ENCODE results near the gene ADAMTS17. TPM values are rescaled to one million over a fixed set of nuclear protein-coding genes. Genes with fewer than 3 reads are reported as not detected.

Gene ADAMTS17
- total RNA-seq, 1 donor from 2014 or later = 1.5 TPM

- no peaks in the 10 kb centered on the region for H3K36me3 Mint-ChIP-seq
- no peak overlapping the region for H3K4me2 ChIP-seq
- H3K4me3 ChIP-seq = no peak overlapping the region
- no peaks in the 10 kb centered on the region for H4K20me1 ChIP-seq (ENCODE audit: low read depth)
- H3K4me1 Mint-ChIP-seq = peaks cover 9% of the 10 kb centered on the region
- no peak for TF ChIP-seq EZH2phosphoT487 (IDR thresholded peaks at IDR 0.05)
- no peak for TF ChIP-seq EZH2 (IDR thresholded peaks at IDR 0.05)
- TF ChIP-seq CTCF (IDR thresholded peaks at IDR 0.05) = no peak
- no peak overlapping the region for H3K27ac ChIP-seq
- no peak overlapping the region for H3K27ac Mint-ChIP-seq
- no peak overlapping the region for H2AFZ ChIP-seq (replicated peaks)
- no peak overlapping the region for H3K4me3 Mint-ChIP-seq
- no peaks in the 10 kb centered on the region for H3K27me3 ChIP-seq
- H3K36me3 ChIP-seq = no peaks in the 10 kb centered on the region
- peaks cover 8% of the 10 kb centered on the region for H3K4me1 ChIP-seq
- no peak for DNase-seq (ENCODE audit: low spot score)
- no peak overlapping the region for H3K9ac ChIP-seq
- no peaks in the 10 kb centered on the region for H3F3A ChIP-seq (ENCODE audit: low read depth)
- no peaks in the 10 kb centered on the region for H3K79me2 ChIP-seq (ENCODE audit: low read depth)
- peaks cover 4% of the 10 kb centered on the region for H3K9me3 Mint-ChIP-seq
- peaks cover 2% of the 10 kb centered on the region for H3K27me3 Mint-ChIP-seq (ENCODE audit: insufficient read depth, low read depth)
- no peaks in the 10 kb centered on the region for H3K9me3 ChIP-seq (ENCODE audit: low read depth)
Measured at GRCh38 chr15:100081454-100081853, 260.3 kb downstream of the ADAMTS17 start.

GRCh38 chr15:100078511-100079220 is 263.1 kb downstream of the ADAMTS17 start:
- H3K27ac ChIP-seq = no peak overlapping the region
- H3F3A ChIP-seq (ENCODE audit: low read depth) = no peaks in the 10 kb centered on the region
- Mint-ChIP-seq H3K27me3 (ENCODE audit: insufficient read depth, low read depth) (peaks cover 2% of the 10 kb centered on the region), H3K27ac (no peak overlapping the region), H3K4me3 (no peak overlapping the region), H3K9me3 (peaks cover 2% of the 10 kb centered on the region), H3K4me1 (peaks cover 9% of the 10 kb centered on the region), H3K36me3 (no peaks in the 10 kb centered on the region)
- no peaks in the 10 kb centered on the region for H3K27me3 ChIP-seq
- no peaks in the 10 kb centered on the region for H3K79me2 ChIP-seq (ENCODE audit: low read depth)
- no peaks in the 10 kb centered on the region for H3K36me3 ChIP-seq
- no peaks in the 10 kb centered on the region for H4K20me1 ChIP-seq (ENCODE audit: low read depth)
- H3K9me3 ChIP-seq (ENCODE audit: low read depth) = no peaks in the 10 kb centered on the region
- DNase-seq (ENCODE audit: low spot score) = no peak
- H3K4me1 ChIP-seq = peaks cover 8% of the 10 kb centered on the region
- H3K4me2 ChIP-seq = no peak overlapping the region
- no peak for TF ChIP-seq CTCF (IDR thresholded peaks at IDR 0.05)
- no peak for TF ChIP-seq EZH2 (IDR thresholded peaks at IDR 0.05)
- no peak for TF ChIP-seq EZH2phosphoT487 (IDR thresholded peaks at IDR 0.05)
- no peak overlapping the region for H3K4me3 ChIP-seq
- H3K9ac ChIP-seq = no peak overlapping the region
- no peak overlapping the region for H2AFZ ChIP-seq (replicated peaks)

GRCh38 chr15:100075229-100075628 is 266.5 kb downstream of the ADAMTS17 start:
- H3K4me1 ChIP-seq = no peaks in the 10 kb centered on the region
- DNase-seq (ENCODE audit: low spot score) = no peak
- no peak overlapping the region for H3K9ac ChIP-seq
- no peaks in the 10 kb centered on the region for H3K9me3 ChIP-seq (ENCODE audit: low read depth)
- TF ChIP-seq CTCF (IDR thresholded peaks at IDR 0.05) (no peak), EZH2 (IDR thresholded peaks at IDR 0.05) (no peak), EZH2phosphoT487 (IDR thresholded peaks at IDR 0.05) (no peak)
- no peak overlapping the region for H3K27ac ChIP-seq
- no peaks in the 10 kb centered on the region for H3K36me3 Mint-ChIP-seq
- H3K27ac Mint-ChIP-seq = no peak overlapping the region
- H3K4me2 ChIP-seq = no peak overlapping the region
- H3K9me3 Mint-ChIP-seq = peaks cover 2% of the 10 kb centered on the region
- H3K79me2 ChIP-seq (ENCODE audit: low read depth) = no peaks in the 10 kb centered on the region
- no peaks in the 10 kb centered on the region for H3K36me3 ChIP-seq
- no peak overlapping the region for H3K4me3 ChIP-seq
- H4K20me1 ChIP-seq (ENCODE audit: low read depth) = no peaks in the 10 kb centered on the region
- H3K4me1 Mint-ChIP-seq = no peaks in the 10 kb centered on the region
- H3F3A ChIP-seq (ENCODE audit: low read depth) = no peaks in the 10 kb centered on the region
- H2AFZ ChIP-seq (replicated peaks) = no peak overlapping the region
- no peaks in the 10 kb centered on the region for H3K27me3 ChIP-seq
- no peak overlapping the region for H3K4me3 Mint-ChIP-seq
- no peaks in the 10 kb centered on the region for H3K27me3 Mint-ChIP-seq (ENCODE audit: insufficient read depth, low read depth)

Data from neural progenitor cell (in vitro differentiated cells).